ENCODE results near the gene MBD2. TPM values are rescaled to one million over a fixed set of nuclear protein-coding genes. Genes with fewer than 3 reads are reported as not detected.
A peak's percentile ranks its signal among the peaks of the same experiment; 100 is the strongest.

MBD2 gene
- total RNA-seq, 1 donor from 2014 or later = 48.8 TPM

GRCh38 chr18:54134053-54134452, 90.4 kb downstream of the MBD2 start:
- Mint-ChIP-seq H3K27me3 (no peaks in the 10 kb centered on the region), H3K4me1 (ENCODE audit: unreplicated experiment) (peaks cover 5% of the 10 kb centered on the region), H3K27ac (no peak overlapping the region), H3K36me3 (peaks cover 9% of the 10 kb centered on the region), H3K4me3 (no peak overlapping the region), H3K9me3 (peaks cover 10% of the 10 kb centered on the region)
- TF ChIP-seq CTCF (conservative IDR thresholded peaks at IDR 0.05) = no peak
- DNase-seq (ENCODE audit: extremely low spot score, unreplicated experiment) = no peak

- Mint-ChIP-seq H3K4me1 (ENCODE audit: unreplicated experiment) (peaks cover 5% of the 10 kb centered on the region), H3K27me3 (no peaks in the 10 kb centered on the region), H3K36me3 (no peaks in the 10 kb centered on the region), H3K27ac (peak overlapping the region; percentile 78), H3K4me3 (peak overlapping the region; percentile 32), H3K9me3 (no peaks in the 10 kb centered on the region)
- no peak for TF ChIP-seq CTCF (conservative IDR thresholded peaks at IDR 0.05)
- no peak for DNase-seq (ENCODE audit: extremely low spot score, unreplicated experiment)
Observed at GRCh38 chr18:54130631-54131030, 93.8 kb downstream of the MBD2 start.

GRCh38 chr18:54130177-54130576, 94.3 kb downstream of the MBD2 start:
- Mint-ChIP-seq H3K4me1 (ENCODE audit: unreplicated experiment) (peaks cover 5% of the 10 kb centered on the region), H3K9me3 (no peaks in the 10 kb centered on the region), H3K36me3 (no peaks in the 10 kb centered on the region), H3K4me3 (no peak overlapping the region), H3K27ac (peak overlapping the region; percentile 78), H3K27me3 (no peaks in the 10 kb centered on the region)
- DNase-seq (ENCODE audit: extremely low spot score, unreplicated experiment) = no peak
- no peak for TF ChIP-seq CTCF (conservative IDR thresholded peaks at IDR 0.05)

GRCh38 chr18:54129448-54130067, 94.9 kb downstream of the MBD2 start:
- Mint-ChIP-seq H3K9me3 (no peaks in the 10 kb centered on the region), H3K27ac (peak overlapping the region; percentile 33), H3K4me3 (no peak overlapping the region), H3K27me3 (no peaks in the 10 kb centered on the region), H3K4me1 (ENCODE audit: unreplicated experiment) (peaks cover 5% of the 10 kb centered on the region), H3K36me3 (no peaks in the 10 kb centered on the region)
- no peak for DNase-seq (ENCODE audit: extremely low spot score, unreplicated experiment)
- TF ChIP-seq CTCF (conservative IDR thresholded peaks at IDR 0.05) = no peak

- Mint-ChIP-seq H3K27ac (no peak overlapping the region), H3K9me3 (no peaks in the 10 kb centered on the region), H3K4me1 (ENCODE audit: unreplicated experiment) (peaks cover 5% of the 10 kb centered on the region), H3K36me3 (no peaks in the 10 kb centered on the region), H3K4me3 (no peak overlapping the region), H3K27me3 (no peaks in the 10 kb centered on the region)
- TF ChIP-seq CTCF (conservative IDR thresholded peaks at IDR 0.05) = peak; percentile 80
- DNase-seq (ENCODE audit: extremely low spot score, unreplicated experiment) = no peak
Observed at GRCh38 chr18:54127759-54128378, 96.6 kb downstream of the MBD2 start.
